Body of pancreas (tissue), 4 donors: ENCODE measurements around the gene ENPP6. TPM values are rescaled to one million over a fixed set of nuclear protein-coding genes. Genes with fewer than 3 reads are reported as not detected.

Source experiments
- ATAC-seq: fragments of 150-250 bp; one replicate; pipeline ENCODE4 v1.9.1; 2016
- DNase-seq, 4 donors: peaks; one replicate each; pipeline ENCODE4 v3.0.0-alpha.2; 2019
- H3K27ac ChIP-seq, 4 donors: fragments of 200-600 bp; sonication (generic); 1 replicate in 3 of 4; 2 replicates in 1 of 4; pipeline versions ENCODE4 v1.5.1 to v1.6.1; 2016 to 2019; ENCODE audit warnings: mild to moderate bottlenecking in 1 of 4, mixed read lengths in 1 of 4, moderate library complexity in 1 of 4
- H3K27me3 ChIP-seq, 2 donors: fragments of 200-600 bp; sonication (generic); one replicate each; pipeline ENCODE4 v1.6.0; 2016; ENCODE audit warnings: mild to moderate bottlenecking in 1 of 2
- H3K36me3 ChIP-seq, 2 donors: fragments of 200-600 bp; sonication (generic); replicated peaks in 1 of 2; 2 replicates each; pipeline ENCODE4 v1.5.1; 2016; ENCODE audit warnings: low read depth in 2 of 2; ENCODE audit not compliant: insufficient read depth in 1 of 2
- H3K4me1 ChIP-seq: fragments of 200-600 bp; sonication (generic); one replicate; pipeline ENCODE4 v1.6.0; 2016
- H3K4me3 ChIP-seq, 2 donors: fragments of 200-600 bp; sonication (generic); 1 replicate in 1 of 2; 2 replicates in 1 of 2; pipeline ENCODE4 v1.5.1; 2016 to 2019
- H3K9me3 ChIP-seq, 3 donors: fragments of 200-600 bp; sonication (generic); 1 replicate in 2 of 3; 2 replicates in 1 of 3; pipeline ENCODE4 v1.5.1; 2016
- CTCF ChIP-seq, 7 experiments: fragments of 450-650 bp in 4 of 7; fragments of 200-600 bp in 3 of 7; sonication (generic) in 3 of 7; IDR thresholded peaks; one replicate each; pipeline ENCODE4 v1.5.1; 2016 to 2019; ENCODE audit warnings: antibody characterized with exemption in 7 of 7
- POLR2A ChIP-seq, 3 donors: fragments of 450-650 bp; IDR thresholded peaks; one replicate each; pipeline ENCODE4 v1.6.1; 2016; ENCODE audit warnings: antibody characterized with exemption in 3 of 3, mild to moderate bottlenecking in 2 of 3
- WGBS, 2 donors: methylation state at CpG; one replicate each; pipeline ENCODE4 v1.1.5; 2017; 5-methylcytosine and 5-hydroxymethylcytosine counted together
- intact Hi-C: fragments of 100-400 bp; cut with DNase I; formaldehyde crosslinking; loops from one replicate; pipeline ENCODE4 v1.15.1; 2023
- total RNA-seq, 2 donors: library from RNA; depleted of rRNA; stranded (reverse); fragments of >200 nt; gene quantifications; one replicate each; pipeline ENCODE4 v1.1.0, GENCODE V29; 2016

The ENPP6 gene
- total RNA-seq, 2 donors from 2014 or later, result not detected

- ATAC-seq (no peak), DNase-seq (no peak)
- Histone ChIP-seq H3K27me3 (no peaks in the 10 kb centered on the region), H3K27ac (no peak overlapping the region), H3K36me3 (no peaks in the 10 kb centered on the region), H3K4me1 (no peaks in the 10 kb centered on the region), H3K4me3 (no peak overlapping the region), H3K9me3 (no peaks in the 10 kb centered on the region)
- intact Hi-C loops, result no loop called here
- no peak for TF ChIP-seq CTCF (IDR thresholded peaks at IDR 0.05)
- TF ChIP-seq POLR2A (IDR thresholded peaks at IDR 0.05), result no peak
- WGBS, 2 donors, result 75 to 88% methylated on average over 9 to 12 of the region's 12 CpGs
Observed at GRCh38 chr4:184200296-184200695, 17.4 kb downstream of the ENPP6 start.

GRCh38 chr4:184199780-184200179 lies 17.9 kb downstream of the ENPP6 start:
- no peak overlapping the region for H3K27ac ChIP-seq
- H3K27me3 ChIP-seq, result no peaks in the 10 kb centered on the region
- TF ChIP-seq POLR2A (IDR thresholded peaks at IDR 0.05), result no peak
- no peak for TF ChIP-seq CTCF (IDR thresholded peaks at IDR 0.05)
- WGBS, 2 donors, result 83 to 87% methylated on average over 5 of the region's 5 CpGs
- intact Hi-C loops, result no loop called here
- no peak for DNase-seq
- no peaks in the 10 kb centered on the region for H3K4me1 ChIP-seq
- H3K36me3 ChIP-seq, result no peaks in the 10 kb centered on the region
- H3K9me3 ChIP-seq, result no peaks in the 10 kb centered on the region
- no peak overlapping the region for H3K4me3 ChIP-seq
- ATAC-seq, result no peak

GRCh38 chr4:184198190-184198589 lies 19.5 kb downstream of the ENPP6 start:
- intact Hi-C loops, result no loop called here
- Histone ChIP-seq H3K36me3 (no peaks in the 10 kb centered on the region), H3K27me3 (no peaks in the 10 kb centered on the region), H3K9me3 (no peaks in the 10 kb centered on the region), H3K4me3 (no peak overlapping the region), H3K4me1 (no peaks in the 10 kb centered on the region), H3K27ac (no peak overlapping the region)
- 50 to 73% methylated on average over 4 to 5 of the region's 5 CpGs for WGBS, 2 donors
- DNase-seq (peak in 1 of 4 donors; percentile 21), ATAC-seq (no peak)
- TF ChIP-seq POLR2A (IDR thresholded peaks at IDR 0.05), result no peak
- no peak for TF ChIP-seq CTCF (IDR thresholded peaks at IDR 0.05)

GRCh38 chr4:184197536-184198082 lies 20.1 kb downstream of the ENPP6 start:
- ATAC-seq (no peak), DNase-seq (no peak)
- Histone ChIP-seq H3K4me1 (no peaks in the 10 kb centered on the region), H3K9me3 (no peaks in the 10 kb centered on the region), H3K4me3 (no peak overlapping the region), H3K27ac (no peak overlapping the region), H3K27me3 (no peaks in the 10 kb centered on the region), H3K36me3 (no peaks in the 10 kb centered on the region)
- TF ChIP-seq POLR2A (IDR thresholded peaks at IDR 0.05) (no peak), CTCF (IDR thresholded peaks at IDR 0.05) (no peak)
- intact Hi-C loops, result no loop called here
- WGBS, 2 donors, result 91 to 97% methylated on average over 3 of the region's 3 CpGs

GRCh38 chr4:184196730-184197385 lies 20.8 kb downstream of the ENPP6 start:
- Histone ChIP-seq H3K27ac (no peak overlapping the region), H3K4me3 (no peak overlapping the region), H3K4me1 (no peaks in the 10 kb centered on the region), H3K36me3 (no peaks in the 10 kb centered on the region), H3K9me3 (no peaks in the 10 kb centered on the region), H3K27me3 (no peaks in the 10 kb centered on the region)
- WGBS, 2 donors, result 65 to 69% methylated on average over 5 of the region's 5 CpGs
- DNase-seq (no peak), ATAC-seq (no peak)
- no peak for TF ChIP-seq CTCF (IDR thresholded peaks at IDR 0.05)
- TF ChIP-seq POLR2A (IDR thresholded peaks at IDR 0.05), result no peak
- intact Hi-C loops, result no loop called here
